Endothelial cell (in vitro differentiated cells): ENCODE measurements around the gene DRC1. TPM values are rescaled to one million over a fixed set of nuclear protein-coding genes. Genes with fewer than 3 reads are reported as not detected.

Experiments
- DNase-seq: peaks from one replicate; pipeline ENCODE4 v3.0.0; 2021; ENCODE audit warnings: low spot score
- H3K27ac Mint-ChIP-seq: one replicate; pipeline ENCODE4 v1.8.0; 2021; ENCODE audit warnings: mixed read lengths, inconsistent platforms; ENCODE audit not compliant: unreplicated experiment
- H3K27me3 Mint-ChIP-seq: one replicate; pipeline ENCODE4 v1.8.0; 2021; ENCODE audit warnings: mild to moderate bottlenecking, moderate library complexity, mixed read lengths, inconsistent platforms; ENCODE audit not compliant: unreplicated experiment
- H3K36me3 Mint-ChIP-seq: one replicate; pipeline ENCODE4 v1.8.0; 2021; ENCODE audit warnings: mild to moderate bottlenecking, low read depth, mixed read lengths, inconsistent platforms; ENCODE audit not compliant: unreplicated experiment
- H3K4me1 Mint-ChIP-seq: one replicate; pipeline ENCODE4 v1.8.0; 2021; ENCODE audit warnings: mild to moderate bottlenecking, mixed read lengths, inconsistent platforms; ENCODE audit not compliant: unreplicated experiment
- H3K4me3 Mint-ChIP-seq: one replicate; pipeline ENCODE4 v1.8.0; 2021; ENCODE audit warnings: mild to moderate bottlenecking, mixed read lengths, inconsistent platforms; ENCODE audit not compliant: unreplicated experiment
- H3K9me3 Mint-ChIP-seq: one replicate; pipeline ENCODE4 v1.8.0; 2021; ENCODE audit warnings: mixed read lengths, inconsistent platforms; ENCODE audit not compliant: unreplicated experiment
- total RNA-seq: library from RNA; stranded (reverse); fragmentation: NEBNext Ultra II Directional; extraction: Animal tissue kit (Norgen Biotek cat#: 25700); gene quantifications from one replicate; pipeline ENCODE4 v1.2.1, GENCODE V29; 2021; ENCODE audit not compliant: unreplicated experiment
- TF ChIP-seq, protein P1 (sequence below): fragments of 200-600 bp; sonication (generic); IDR thresholded peaks from one replicate; pipeline ENCODE4 v1.5.0; 2021; ENCODE audit warnings: antibody characterized with exemption; ENCODE audit not compliant: unreplicated experiment

The DRC1 gene
- total RNA-seq, 1 donor from 2014 or later: 0.36 TPM

DNA sequence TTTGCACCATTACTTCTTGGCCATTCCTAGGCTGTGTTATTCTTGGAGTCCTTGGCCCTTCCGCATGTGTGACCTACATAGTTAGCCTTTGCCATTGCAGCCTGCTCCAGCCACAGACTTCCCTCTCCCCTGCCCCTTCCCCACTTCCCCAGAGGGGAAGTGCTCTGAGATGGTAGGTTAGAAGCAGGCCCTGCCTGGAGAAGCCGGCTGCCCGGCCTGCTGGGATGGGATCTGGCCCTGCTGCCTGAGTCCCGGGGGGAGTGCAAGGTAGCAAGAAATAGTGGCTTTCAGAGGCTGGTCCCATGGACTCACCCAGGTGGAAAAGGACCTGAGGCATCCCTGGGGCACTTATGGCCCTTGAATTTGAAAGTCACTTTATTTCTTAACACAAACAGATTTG is 104.6 kb downstream of the DRC1 start:
- Mint-ChIP-seq H3K9me3 (no peaks in the 10 kb centered on the region), H3K27ac (no peak overlapping the region), H3K36me3 (no peaks in the 10 kb centered on the region), H3K4me3 (no peak overlapping the region), H3K4me1 (peaks cover 8% of the 10 kb centered on the region), H3K27me3 (no peaks in the 10 kb centered on the region)
- TF ChIP-seq, protein P1, sequence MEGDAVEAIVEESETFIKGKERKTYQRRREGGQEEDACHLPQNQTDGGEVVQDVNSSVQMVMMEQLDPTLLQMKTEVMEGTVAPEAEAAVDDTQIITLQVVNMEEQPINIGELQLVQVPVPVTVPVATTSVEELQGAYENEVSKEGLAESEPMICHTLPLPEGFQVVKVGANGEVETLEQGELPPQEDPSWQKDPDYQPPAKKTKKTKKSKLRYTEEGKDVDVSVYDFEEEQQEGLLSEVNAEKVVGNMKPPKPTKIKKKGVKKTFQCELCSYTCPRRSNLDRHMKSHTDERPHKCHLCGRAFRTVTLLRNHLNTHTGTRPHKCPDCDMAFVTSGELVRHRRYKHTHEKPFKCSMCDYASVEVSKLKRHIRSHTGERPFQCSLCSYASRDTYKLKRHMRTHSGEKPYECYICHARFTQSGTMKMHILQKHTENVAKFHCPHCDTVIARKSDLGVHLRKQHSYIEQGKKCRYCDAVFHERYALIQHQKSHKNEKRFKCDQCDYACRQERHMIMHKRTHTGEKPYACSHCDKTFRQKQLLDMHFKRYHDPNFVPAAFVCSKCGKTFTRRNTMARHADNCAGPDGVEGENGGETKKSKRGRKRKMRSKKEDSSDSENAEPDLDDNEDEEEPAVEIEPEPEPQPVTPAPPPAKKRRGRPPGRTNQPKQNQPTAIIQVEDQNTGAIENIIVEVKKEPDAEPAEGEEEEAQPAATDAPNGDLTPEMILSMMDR: no peak
- no peak for DNase-seq

Other genes with a start within 250 kb of the DRC1 start
- 4.6 TPM for gene GAREM2, start 228.8 kb upstream of the DRC1 start, total RNA-seq
- gene HADHA, start 157.3 kb upstream of the DRC1 start, total RNA-seq: 162 TPM
- gene HADHB, start 157.0 kb upstream of the DRC1 start, total RNA-seq: 101 TPM
- gene SELENOI, start 55.8 kb upstream of the DRC1 start, total RNA-seq: 28.2 TPM
- 4.9 TPM for gene ADGRF3, start 55.1 kb upstream of the DRC1 start, total RNA-seq
- gene OTOF, start 76.2 kb downstream of the DRC1 start, total RNA-seq: 0.13 TPM
- not detected for gene CIB4, start 239.4 kb downstream of the DRC1 start, total RNA-seq